Activated CD8-positive, alpha-beta memory T cell treated with anti-CD3 and anti-CD28 coated beads, Interleukin-2, amount 50 U/mL, for 24 hours (primary cell): Measurements from ENCODE around the gene ST8SIA6.
"Not testable (repeated sequence)": the region's sequence is repeated elsewhere in the genome, so short reads cannot be mapped to it uniquely, and the experiment has no call there.

ENCODE experiments used
- DNase-seq: peaks from one replicate; pipeline ENCODE4 v3.0.0-alpha.2; 2020; ENCODE audit errors: extremely low read depth

ST8SIA6 gene, protein sequence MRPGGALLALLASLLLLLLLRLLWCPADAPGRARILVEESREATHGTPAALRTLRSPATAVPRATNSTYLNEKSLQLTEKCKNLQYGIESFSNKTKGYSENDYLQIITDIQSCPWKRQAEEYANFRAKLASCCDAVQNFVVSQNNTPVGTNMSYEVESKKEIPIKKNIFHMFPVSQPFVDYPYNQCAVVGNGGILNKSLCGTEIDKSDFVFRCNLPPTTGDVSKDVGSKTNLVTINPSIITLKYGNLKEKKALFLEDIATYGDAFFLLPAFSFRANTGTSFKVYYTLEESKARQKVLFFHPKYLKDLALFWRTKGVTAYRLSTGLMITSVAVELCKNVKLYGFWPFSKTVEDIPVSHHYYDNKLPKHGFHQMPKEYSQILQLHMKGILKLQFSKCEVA

DNA sequence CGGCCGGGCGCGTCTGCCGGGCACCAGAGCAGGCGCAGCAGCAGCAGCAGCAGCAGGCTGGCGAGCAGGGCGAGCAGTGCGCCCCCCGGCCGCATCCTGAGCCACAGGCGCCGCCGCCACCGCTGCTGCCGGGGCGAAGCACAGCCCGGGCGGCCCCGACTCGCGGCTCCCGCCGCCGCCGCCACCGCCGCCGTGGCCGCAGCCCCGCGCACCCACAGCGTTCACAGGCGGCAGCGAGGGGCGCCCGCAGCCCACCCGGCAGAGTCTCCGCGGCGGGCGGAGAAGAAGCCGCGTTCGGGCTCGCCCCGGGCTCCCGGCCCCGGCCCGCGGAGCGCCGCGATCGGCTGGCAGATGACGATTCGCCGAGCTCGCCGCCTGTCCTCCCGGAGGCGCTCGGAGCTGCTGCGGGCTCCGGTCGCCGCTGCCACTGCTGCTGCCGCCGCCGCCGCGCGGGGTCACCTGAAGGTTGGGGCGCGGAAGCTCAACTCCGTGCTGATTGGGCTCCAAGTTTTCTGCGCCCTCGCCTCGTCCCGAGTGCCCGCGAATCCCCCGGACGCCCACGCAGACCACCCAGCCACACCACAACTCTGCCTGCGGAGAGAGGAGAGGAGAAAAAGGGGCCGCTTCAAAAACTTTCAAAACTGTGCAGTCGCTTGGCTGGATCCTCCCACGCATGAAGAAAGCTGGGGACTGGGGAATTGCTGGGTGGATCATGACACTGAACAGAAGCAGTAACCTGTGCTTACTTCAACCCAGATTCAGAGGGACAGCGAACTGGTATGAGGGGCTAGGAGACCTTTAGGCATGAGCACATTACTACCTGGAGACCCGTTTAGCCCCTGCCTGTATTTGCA is at the start of gene ST8SIA6:
ST8SIA6 (minus strand) TSS at position 435 of the 854 bp plus-strand sequence; CDS start at position 95, 340 bp downstream.
- no peak for DNase-seq

DNA sequence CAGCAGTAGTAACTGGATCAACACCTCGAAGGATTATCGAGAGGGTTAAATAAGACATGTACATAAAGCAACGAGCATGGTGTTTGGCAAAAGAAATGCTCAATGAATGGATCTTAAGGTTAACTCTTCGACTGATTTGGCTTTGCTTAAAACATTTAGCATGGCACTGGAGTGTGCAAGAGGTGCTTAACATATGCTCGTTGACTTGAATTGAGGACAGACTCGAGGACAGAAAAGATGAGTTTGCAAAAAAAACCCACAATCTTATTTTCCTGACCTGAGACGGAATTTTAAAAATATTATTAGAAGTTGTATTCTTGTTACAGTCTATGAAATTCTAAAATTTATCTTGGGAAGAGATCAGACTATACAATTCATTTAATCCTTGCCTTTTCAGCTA is 49.4 kb upstream of the ST8SIA6 start:
- no peak for DNase-seq

DNA sequence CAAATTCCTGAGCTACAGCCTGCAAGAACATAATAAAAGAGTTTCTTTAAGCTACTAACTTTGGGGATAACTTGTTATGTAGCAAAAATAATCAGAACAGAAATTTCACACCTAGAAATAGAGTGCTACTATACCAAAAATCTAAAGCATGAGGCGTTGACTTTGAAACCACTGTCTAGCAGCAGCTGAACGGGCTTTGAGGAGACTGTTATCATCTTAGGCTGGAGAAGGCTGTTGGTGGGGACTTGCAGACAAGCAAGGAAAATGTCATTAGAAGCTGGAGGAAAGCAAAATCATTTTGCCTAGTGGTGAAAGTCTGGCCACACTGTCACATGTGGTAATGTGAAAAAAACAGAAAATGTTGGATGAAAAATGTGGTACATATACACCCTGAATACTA is 48.4 kb upstream of the ST8SIA6 start:
- DNase-seq: no peak

DNA sequence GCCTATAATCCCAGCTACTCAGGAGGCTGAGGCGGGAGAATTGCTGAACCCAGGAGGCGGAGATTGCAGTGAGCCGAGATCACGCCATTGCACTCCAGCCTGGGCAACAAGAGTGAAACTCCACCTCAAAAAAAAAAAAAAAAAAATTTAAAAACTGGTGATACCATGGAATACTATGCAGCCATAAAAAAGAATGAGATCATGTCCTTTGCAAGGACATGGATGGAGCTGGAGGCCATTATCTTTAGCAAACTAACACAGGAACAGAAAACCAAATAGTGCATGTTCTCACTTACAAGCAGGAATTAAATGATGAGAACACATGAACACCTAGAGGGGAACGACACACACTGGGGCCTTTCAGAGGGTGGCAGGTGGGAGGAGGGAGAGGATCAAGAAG is 44.6 kb upstream of the ST8SIA6 start:
- not testable (repeated sequence) for DNase-seq

DNA sequence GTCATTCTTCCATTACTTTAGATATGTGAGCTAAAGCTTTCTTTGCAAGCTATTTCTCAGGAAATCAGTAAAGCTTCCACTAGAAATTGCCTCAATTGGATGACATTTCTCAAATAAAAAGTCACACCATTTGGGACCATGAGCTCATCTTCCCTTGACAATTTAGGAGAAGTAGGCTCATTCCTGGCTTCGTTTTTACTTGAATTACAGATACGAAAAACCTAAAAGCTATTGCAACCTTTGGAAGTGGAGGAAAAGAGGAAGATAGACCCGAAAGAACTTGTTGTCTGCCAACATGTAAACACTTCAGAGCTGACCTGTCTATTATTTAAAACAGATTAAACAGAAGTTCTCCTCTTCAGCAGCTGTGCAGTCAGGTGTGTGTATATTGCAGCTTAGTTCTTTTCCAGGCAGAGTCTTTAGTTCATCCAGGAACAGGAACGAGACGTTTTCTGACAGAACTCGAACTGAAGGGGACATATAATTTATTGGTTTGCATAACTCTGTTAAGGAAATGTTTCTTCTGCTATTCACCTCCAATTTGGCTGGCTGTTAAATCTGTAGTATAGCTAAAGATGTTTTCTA is 43.1 kb upstream of the ST8SIA6 start:
- DNase-seq: no peak

DNA sequence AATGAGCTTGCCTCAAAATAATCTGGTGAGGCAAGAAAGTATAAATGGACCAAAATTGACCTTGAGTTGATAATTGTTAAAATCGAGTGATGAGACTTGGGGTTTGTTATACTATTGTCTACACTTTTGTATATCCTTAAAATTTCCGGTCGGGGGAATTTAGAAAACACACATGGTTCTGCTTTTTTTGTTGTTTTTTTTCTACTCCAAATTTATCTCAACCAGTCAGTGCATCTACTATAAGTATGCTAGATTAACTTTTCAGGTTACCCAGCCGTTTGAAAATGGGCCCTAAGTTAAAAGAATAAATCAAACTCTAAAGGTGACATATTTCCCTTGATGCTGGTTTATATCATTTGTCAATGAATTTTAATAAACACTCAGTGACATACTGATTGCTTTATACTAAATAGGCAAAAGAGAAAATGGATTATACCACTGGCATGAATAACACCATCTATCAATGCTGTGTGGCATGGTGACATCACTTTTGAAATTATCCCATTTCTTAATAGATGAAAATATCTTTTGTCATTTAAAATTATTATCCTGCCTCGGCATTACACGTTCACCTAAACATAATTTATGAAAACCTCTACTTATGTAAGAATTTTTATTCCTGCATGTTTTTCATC is 40.3 kb upstream of the ST8SIA6 start:
- no peak for DNase-seq

DNA sequence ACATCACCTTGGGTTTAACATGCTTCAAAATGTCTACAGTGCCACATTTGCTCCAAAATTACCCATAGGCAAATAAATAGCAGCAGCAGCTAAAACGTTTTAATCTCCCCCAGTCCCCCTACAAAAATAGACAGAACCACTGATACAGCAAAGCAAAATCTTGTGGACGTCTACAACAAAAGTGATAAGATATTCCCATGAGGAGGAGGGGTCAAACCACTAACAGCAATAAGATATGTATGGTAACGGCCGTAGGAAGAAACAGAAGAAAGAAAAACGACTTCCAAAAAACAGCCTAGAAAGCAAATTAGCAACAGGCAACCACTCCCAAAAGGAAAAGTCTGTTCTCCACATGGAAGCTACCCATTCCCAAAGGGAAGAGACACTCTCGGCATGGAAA is 34.5 kb upstream of the ST8SIA6 start:
- DNase-seq: no peak

DNA sequence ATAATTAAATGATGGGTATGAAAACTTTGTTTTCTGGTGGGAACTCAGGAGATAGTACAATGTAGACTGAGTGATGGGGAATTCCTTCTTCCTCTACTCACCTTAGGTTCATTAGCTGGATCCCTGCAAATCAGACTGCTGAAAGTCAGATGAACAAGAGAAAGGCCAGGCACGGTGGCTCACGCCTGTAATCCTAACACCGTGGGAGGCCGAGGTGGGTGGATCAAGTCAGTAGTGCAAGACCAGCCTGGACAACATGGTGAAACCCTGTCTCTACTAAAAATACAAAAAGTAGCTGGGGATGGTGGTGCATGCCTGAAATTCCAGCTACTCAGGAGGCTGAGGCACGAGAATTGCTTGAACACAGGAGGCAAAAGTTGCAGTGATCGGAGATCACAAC is 28.7 kb upstream of the ST8SIA6 start:
- no peak for DNase-seq

DNA sequence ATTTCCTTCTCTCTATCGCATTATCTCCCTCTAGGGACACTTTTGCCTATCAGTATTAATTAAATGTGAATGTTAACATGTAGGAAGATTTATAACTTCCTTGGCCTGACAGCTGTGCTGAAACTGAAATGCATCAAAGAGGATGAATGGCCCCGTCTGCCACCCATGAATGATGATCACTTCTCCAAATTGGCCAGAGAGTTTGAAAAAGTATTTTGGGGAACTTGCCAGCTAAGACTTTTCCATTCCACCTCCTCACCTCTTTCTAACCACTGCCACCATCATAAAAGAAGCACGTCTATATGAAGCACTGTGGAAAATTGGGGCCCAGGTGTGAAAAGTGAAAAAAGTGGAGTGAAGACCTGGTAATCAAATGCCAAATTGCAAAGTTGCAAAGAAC is 25.4 kb upstream of the ST8SIA6 start:
- DNase-seq: no peak

DNA sequence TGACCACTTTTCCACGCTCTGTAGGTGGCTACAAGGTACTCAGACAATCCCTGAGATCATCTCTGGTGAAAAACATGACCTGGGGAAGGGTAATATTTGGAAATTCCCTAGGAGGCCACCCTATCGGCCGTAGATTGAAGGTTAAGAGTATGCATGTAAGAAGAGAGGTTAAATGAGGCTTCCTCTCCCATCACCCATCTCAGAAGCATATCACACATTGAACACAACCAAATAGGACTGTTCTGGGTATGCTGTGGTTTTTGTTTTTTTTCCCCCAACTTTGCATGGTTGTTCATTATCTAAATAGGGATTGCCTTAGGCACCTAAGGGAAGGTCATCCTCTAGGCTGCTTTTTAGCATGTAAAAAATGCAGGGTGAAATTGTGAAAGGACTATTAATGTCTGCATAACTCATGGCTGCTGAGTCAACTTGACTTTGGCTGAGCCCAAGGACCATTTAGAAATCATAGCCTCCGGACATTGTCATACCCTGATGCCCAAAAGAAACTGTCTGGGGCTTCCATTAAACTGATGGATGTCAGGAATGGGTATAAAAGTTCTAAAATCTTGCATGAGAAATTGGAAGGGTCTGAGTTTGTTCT is 24.7 kb upstream of the ST8SIA6 start:
- DNase-seq: no peak

DNA sequence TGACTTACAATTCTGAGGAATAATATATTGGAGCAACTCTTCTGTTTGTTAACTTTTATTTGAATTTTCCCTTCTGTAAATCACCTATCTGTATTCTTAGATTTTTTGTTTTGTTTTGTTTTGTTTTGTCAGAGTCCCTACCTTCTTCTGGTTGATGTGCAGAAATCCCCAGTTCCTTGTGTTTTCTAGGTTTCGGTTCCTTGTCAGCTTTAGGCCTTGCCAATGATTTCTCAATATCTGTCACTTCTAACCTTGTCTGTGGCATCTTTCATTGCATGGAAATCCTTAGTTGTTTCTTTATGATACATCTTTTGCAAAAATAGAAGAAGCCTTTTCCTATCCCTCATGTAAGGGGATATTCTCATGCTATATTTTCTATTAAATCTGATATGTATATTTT is 21.7 kb upstream of the ST8SIA6 start:
- no peak for DNase-seq

DNA sequence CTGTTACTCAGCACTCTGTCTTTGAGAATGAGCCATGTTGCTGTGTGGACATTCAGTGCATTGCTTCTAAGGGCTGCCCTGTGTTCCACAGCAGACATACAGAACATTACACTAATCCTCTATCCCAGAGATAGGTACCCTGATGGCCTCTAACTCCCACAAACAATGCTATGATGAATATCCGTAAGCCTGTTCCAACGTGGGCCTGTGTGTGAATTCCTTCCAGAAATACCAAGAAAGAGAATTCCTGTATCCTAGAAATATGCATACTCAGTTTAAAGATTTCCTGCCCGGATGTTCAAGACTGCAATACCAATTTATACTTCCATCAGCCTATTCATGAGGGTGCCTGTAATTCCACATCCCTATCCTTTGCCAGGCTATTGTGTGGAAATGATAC is 21.3 kb upstream of the ST8SIA6 start:
- no peak for DNase-seq

DNA sequence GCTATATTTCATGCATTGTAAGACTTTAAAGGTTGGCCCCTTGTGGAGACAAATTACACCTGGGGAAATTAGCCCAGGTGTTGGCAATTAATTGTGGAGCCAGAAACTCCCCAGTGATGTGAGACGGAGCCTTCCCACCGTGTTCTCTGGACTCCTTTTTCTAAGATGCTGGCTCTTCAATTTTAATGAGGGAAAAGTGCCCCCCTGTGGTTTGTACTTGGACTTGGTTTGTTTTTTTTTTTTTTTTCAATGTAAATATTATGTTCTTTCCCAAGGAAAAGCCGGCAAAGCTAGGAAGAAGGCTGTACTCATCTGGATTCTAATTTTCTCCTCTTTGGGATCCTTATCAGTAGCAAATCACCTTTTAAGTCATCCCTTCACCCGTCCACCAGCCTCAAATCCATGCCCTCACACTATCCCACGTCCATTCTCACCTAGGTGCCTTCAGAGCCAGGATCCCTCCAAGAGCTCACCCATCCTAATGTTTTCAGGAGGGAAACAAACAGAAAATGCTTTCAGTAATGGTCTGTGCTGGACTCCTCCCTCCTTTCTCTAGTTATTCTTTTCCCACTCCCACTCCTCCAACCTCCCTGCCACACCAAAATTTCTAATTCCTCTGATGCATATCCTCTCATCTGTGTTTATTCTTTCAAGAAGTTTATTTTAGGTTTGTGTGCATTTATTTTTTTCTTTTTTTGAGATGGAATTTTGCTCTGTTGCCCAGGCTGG is 20.4 kb upstream of the ST8SIA6 start:
- DNase-seq: no peak

DNA sequence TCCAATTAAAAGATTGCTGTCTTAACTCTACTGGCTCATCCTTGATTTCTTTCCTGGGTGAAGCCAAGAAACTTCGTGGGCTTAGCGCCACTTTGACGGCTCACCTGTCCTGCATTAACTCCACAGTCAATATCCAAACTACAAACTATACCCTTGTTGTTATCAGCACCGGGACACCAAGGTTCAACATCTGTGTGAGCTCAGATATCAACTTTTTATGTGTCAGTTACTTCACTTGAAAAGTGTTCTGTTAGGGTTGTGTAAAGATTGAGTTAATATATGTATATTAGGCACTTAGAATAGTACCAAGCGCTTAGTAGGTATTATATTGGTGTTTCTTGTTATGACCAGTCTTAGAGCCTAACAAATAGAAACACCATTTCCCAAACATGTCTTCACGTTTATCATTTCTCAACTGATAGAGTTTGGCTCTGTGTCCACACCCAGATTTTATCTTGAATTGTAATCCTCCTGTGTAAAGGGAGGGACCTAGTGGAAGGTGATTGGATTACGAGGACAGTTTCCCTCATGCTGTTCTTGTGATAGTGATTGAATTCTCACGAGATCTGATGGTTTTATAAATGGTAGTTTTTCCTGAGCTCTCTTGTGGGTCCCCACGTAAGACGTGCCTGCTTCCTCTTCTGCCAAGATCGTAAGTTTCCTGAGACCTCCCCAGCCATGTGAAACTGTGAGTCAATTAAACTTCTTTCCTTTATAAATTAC is 19.0 kb upstream of the ST8SIA6 start:
- no peak for DNase-seq

DNA sequence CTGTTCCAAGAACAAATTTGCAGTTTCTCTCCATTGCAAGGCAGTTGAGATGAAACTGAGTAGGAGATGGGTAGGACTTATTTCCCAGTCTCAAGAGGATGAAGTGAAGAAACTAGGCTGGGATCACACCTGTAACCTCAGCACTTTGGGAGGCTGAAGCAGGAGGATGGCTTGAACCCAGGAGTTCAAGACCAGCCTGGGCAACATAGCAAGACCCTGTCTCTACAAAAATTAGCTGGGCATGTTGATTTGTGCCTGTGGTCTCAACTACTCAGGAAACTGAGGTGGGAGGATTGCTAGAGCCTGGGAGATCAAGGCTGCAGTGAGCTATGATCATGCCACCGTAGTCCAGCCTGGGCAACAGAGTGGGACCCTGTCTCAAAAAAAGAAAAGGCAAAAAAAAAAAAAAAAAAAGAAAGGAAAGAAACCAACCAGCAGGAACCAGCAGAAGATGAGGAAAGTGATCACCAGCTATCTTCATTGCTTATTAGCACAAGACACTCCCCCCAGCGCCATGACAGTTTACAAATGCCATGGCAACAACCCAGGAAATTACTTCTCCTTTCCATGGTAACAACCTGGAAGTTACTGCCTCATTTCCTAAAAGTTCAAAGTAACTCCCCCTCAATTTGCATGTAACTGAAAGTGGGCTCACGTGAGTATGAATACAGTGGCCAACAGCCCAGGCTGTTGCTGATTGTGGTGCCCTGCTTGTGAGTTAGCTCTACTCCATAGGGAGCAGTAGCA is 18.3 kb upstream of the ST8SIA6 start:
- DNase-seq: no peak

DNA sequence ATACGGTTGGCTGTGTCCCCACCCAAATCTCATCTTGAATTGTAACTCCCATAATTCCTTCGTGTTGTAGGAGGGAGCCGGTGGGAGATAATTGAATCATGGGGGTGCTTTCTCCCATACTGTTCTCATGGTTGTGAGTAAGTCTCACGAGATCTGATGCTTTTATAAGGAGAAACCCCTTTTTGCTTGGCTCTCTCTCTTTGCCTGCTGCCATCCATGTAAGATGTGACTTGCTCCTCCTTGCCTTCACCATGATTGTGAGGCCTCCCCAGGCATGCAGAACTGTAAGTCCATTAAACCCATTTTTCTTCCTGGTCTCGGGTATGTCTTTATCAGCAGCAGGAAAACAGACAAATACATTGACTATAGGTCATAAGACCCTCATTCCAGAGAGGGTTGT is 15.9 kb upstream of the ST8SIA6 start:
- no peak for DNase-seq

DNA sequence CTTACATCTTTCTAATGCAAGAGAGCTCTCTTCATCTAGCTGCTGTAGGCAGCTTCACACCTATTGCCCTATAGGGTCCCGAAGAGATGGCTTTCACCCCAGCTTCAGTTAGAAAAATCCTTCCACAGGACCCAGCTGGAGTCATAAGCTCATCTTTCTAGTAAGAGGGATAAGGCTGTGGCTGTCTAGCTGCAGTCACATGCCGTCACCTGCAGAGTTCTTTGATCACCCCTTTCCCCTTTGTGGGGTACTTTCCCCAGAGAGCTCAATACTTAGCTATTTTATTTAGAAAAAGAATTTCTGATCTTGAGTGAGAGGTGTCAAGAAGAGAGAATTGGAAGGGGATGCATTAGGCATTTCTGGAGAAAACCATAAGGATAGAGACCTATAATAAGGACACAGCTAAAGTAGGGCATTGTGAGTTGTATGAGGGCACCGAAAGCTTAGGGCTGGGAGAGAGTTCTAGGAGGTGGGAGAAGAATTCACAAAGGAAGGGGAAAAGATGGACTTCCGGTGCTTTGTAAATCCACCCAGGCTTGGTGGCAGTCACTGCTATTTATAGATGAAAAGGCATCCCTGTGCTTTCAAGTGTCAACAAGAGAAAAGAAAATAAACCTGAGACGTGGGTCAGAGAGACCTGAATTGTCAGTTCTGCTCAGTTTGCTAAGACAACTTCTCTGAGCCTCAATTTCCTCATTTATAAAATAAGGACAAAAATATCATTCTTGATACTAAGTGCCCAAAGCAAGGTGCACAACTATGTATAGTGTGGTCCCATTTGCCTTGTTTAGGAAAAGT is 11.1 kb upstream of the ST8SIA6 start:
- no peak for DNase-seq

DNA sequence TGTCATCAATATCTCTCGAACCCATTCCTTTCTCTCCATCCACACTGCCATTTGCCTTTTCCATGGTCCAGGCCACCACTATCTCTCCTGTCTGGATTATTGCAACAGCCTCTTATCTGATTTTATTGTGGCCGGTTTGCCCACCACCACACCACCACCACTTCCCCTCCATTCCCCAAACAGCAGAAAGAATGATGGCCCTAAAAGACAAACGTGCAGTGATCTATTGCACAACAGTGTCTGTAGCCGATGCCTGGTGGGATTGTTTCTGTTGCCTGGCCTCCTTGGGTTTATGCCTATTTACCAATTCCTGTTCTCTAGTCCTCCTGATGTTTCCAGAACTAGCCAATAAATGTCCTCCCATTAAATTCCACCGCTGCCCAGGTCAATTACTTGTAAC is 10.2 kb upstream of the ST8SIA6 start:
- no peak for DNase-seq

DNA sequence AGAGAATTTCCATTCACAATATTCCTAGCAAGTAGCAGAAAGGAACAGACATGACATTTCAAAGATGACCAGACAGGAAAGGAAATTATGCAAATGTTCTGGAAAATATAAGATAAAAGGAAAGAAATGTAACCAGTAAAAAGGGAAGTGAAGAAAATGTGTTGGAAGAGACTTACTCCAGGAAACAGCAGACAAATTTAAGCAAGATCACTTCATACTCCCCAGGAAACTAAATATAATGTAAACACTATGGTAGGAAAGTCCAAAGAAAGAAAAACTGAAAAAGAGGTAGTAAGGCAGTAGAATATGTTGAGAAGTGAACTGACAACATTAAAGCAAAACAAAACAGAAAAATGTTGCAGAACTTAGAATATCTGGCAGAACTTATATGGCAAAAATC is 6.4 kb upstream of the ST8SIA6 start:
- DNase-seq: no peak
